Measurements from ENCODE around the gene CDC40.
A peak's percentile ranks its signal among the peaks of the same experiment; 100 is the strongest.

CDC40 gene

DNA sequence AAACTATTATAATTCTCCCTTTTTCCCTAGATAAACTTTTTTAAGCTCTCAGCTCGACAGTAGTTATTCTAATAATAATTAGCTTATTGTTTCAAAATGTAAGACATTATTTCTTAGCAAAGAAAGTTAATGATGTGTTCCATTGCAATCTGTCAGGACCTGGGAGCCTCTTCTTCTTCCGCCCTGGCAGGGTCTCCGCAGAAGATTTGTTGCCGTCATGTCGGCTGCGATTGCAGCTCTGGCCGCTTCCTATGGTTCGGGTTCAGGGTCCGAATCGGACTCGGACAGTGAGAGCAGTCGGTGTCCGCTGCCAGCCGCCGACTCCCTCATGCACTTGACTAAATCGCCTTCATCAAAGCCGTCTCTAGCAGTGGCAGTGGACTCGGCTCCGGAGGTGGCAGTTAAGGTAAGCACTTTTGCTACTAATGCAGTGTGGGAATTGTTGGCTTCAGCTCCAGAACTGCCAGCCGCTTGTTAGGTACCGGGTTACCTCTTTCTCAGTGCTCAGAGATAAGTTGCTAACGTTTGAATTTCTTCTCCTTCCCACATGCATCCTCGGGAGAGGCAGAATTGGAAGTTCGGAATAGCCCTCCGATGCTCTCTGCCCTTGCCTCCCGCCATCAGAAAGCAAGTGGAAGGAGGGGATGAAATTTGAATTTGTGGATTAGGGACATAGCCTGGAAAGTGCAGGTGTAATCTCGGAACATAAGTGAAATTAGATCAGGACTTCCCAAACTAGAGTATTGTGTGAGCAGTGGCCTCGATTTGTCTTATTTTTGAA, at the start of gene CDC40:
Gene CDC40 (plus strand): TSS at position 200 of the 781 bp plus-strand sequence. CDS start 18 bp downstream, at position 218.
- DNase-seq: peak; percentile 81

DNA sequence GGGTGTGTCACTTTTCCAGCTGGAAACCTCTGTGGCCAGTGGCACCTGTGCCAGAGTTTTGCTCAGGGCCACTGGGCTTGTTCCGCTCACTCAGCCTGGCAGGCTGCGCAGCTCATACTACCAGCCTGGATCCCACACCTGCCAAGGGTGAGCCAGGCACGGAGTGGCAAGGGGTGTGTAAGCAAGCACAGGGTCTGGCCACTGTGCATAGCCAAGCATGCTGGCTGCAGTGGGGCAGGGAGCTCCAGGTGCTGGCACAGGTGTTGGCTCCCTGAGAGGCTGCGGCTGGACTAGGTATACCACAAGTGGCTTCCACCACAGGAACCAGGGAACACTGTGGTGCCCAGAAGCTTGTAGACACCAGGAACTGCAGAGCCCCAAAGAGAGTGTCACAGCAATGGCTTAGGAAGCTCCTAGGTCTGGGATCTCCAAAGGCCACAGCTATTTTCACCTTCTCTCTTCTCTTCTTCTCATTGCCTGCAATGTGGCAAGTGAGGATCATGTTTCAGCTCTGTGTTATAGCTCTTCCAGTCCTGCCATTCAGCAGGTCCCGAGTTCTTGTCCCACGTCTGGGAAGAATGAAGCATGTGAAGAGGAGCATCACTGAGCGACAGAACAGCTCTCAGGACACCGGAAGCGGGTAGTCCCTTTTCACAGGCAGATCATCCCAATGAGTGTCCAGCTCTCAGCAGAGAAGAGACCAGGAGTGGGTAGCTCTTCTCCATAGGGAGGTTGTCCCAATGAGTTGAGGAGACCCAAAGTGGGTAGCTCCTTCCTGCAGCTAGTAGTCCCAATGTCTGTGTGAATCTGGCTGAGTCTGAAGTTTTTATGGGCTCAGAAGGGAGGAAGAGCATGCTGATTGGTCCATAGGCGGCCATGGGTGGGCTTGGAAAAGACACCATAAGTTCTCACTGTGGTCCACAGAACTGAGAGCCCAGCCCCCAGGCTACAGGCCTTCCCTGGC, 42.0 kb upstream of the CDC40 start:
- no peak for DNase-seq

DNA sequence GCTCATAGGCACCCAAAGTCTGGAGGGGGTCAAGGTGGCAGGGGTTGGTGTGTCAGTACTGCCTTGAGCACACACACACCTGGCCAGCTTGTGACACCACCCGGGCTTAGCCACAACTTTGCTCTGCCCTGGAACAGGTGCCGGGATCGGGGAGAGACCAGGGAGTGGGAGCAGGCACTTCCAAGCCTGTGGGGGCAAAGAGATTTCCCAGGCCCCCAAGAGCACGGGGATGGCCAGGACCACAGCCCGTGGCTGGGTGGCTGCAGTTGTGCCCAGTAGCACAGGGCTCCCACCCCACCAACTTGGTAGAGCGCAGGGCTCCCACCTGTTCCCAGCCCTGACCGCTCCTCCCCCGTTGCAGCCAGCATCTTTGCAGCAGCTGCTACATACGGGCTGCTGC, 41.2 kb upstream of the CDC40 start:
- DNase-seq: no peak

DNA sequence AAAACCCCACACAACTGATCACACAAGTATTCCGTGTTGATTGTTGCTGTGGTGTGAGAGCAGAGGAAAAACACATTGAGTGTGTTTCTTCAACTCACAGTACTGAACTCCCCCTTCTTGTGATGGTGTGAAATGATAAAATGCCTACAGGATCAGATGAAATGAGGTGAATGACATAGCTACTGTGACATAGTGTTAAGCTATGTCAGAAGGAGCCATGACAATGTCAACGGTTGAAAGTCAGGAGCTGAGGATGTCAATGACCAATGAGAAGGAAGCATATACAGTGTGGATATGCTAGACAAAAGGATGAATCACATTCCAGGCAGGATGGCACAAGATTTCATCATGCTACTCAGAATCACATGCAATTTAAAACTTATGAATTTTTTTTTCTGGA, 39.6 kb upstream of the CDC40 start:
- no peak for DNase-seq

DNA sequence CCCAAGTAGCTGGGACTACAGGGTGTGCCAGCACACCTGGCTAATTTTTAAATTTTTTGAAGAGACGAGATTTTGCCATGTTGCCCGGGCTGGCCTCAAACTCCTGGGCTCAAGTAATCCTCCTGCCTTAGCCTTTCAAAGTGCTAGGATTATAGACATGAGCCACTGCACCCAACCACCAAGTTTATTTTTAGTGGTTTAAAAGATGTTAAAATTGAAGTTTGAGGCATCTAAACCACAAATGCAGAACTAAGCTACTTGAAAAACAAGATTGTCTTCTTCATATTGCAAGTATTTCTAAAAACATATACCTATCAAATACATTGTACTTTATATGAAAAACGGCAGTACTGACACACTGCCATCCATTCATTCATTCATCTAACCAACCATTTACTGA, 32.4 kb upstream of the CDC40 start:
- no peak for DNase-seq

DNA sequence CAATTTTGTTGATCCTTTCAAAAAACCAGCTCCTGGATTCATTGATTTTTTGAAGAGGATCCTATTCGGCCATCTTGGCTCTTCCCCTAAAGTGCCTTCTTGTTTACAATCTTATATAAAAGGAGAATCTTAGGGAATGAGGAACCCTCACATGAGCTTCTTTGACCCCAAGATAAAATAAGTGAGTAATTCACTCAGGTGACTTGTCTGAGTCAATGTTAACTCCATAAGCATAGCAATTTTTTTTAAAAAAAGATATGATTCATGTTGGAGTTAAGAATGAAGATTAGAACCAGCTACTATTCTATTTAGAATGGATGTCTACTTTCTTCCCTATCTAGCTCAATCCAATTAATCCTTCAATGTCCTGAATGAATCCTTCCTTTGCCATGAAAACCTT, 21.7 kb upstream of the CDC40 start:
- no peak for DNase-seq

DNA sequence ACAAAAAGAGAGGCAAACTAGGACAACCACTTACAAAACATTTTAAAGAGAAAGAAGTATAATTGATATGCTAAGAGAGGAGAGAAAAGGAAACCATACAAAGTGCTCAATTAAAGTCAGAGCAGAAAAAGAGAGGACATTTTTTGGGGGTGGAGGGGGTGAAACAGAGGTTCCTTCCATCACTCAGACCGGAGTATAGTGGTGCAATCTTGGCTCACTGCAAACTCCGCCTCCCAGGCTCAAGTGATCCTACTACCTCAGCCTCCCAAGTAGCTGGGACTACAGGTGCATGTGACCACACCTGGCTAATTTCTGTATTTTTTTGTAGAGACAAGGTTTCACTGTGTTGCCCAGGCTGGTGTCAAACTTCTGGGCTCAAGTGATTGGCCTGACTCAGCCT, 10.1 kb upstream of the CDC40 start:
- no peak for DNase-seq

DNA sequence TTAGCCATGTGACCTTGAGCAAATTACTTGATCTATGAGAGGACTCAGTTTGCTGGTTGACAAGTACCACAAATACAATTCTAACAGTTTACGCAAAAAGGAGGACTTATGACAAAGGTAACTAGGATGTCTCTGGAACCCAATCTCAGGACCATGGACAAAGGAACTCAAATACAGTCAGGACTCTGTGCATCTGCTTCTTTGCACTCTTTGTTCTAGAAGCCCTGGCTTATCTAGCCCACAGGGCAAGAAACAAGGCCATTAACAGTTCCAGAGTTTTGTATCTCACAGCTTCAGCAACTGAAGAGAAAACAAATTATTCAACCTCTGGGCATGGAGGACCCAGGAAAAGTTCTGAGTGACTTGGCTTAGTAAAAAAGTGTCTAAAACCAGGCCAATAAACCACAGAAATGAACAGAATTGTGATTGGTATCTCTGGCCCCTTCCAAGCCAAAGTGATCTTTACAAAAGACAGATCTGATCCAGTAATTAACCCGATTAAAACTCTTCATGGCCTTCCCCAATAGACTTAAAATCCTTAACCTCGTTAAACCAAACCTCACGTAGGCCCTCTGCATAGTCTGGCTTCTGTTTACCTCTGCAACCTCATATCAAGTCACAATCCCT, 6.6 kb upstream of the CDC40 start:
- no peak for DNase-seq

DNA sequence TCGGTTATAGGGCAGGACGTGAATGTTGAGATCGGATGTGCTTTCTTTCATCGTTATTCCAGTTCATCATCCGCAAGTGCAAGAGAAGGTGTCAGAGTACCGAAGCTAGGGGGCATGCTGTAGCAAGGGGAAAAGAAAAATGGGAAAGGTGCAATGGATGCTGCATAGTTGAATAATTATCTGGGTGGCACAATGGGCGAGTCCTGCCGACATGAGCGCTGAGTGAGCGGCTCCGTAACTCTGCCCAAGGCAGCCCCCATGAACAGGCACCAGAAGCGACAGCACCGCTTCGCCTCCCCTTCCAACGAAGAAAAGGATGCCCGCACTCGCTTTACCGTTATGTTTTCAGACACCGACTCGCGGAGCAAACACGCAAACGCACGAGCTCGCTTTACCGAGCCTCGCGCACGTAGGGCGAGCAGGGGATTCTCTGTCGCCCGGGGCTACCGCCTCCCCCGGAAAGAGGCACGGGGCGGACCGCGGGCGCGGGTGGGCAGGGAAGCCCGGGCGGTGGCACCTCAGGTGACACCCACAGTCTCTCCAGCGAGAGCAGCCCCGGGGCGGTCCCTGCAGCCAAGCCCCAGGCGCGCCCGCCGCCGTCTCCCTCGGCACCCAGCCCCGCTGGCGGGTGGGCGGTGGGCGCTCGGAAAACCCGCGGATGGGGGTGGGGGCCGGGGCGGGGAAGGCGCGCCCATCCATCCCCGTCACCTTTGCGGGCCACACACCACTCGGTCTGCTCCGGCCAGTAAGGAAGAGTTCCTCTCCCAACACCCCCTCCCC, 1.4 kb upstream of the CDC40 start:
- peak; percentile 26 to 39 for DNase-seq

DNA sequence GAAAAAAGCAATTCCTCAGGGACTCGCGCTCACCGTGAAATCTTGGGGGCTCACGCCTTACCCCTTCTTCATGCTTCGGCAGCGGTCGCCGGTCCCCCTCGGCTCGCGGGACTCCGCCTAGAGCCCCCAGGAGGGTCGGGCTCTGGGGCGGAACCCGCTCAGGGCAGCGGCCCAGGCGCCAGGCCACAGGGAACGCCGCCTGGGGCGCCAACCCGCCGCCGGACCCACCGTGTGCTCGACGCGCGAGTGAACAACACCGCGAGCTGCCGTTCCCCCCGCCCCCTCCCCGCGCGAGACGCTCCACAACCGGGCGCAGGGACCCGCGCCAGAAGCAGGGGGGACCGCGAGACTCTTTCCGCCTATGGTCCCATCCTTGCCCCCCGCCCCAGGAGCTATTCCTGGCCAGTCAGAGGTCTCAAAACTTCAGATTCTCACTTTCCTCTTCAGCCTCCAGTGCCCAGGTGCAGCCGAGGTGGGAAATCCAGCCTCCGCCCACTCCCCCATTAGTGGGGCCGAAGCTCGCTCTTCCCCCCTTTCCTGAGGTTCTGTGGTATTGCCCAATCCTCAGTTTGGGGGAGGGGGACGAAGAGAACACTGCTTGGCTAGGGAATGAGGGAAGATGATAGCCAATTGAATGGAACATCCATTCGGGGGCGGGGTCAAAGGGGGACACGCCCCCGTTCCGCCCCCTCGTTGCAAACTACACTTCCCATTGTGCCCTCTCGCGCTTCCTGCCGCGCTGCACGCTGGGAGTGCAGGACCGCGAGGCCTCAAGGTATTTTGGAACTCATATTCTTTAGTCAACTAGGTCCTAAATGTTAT, 610 bp upstream of the CDC40 start, which contains the start of gene WASF1:
Gene WASF1 (minus strand): TSS at position 265 of the 822 bp plus-strand sequence. CDS start 52,069 bp downstream, outside the sequence.
- peak; percentile 96 to 97 for DNase-seq

DNA sequence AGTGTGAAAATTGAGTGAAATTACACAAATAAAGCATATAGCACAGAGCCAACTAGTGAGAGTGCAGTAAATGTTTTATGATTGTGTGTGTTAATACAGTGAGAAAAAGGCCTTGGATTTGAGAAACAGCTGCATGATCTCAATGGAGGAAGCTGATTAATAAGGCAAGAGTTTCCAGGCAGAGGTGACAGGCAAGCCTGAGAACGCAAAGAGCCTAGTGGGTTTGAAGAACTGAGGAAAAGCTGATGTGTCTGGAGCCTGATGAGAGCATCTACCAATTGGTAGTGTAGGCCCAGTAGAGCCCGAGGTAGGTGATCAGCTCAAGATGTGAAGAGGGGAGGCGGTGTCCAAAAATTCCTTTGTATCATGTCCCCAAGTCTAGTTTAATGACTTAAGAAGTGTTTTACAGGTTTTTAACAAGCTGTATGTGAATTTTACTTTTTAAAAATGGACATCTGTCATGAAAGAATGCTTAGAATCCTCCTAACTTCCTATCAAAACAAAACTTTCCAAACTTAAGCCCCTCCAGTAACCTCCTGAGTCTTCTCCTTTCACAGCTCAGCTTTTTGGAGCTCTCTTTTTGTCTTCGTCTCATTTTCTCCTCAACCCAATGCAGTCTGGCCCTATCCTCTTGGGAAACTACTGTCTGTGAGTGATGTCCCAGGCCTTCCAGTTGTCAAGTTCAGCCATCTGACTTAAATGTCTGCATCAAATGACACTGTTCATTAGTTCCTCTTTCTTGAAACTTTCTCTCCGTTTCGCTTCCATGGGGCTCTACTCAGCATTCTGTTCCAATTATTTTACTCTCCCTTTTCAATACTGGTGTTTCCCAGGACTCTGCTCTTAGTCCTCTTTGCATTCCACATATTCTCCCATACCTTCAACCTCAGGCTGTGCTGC, 1.2 kb downstream of the CDC40 start:
- no peak for DNase-seq

DNA sequence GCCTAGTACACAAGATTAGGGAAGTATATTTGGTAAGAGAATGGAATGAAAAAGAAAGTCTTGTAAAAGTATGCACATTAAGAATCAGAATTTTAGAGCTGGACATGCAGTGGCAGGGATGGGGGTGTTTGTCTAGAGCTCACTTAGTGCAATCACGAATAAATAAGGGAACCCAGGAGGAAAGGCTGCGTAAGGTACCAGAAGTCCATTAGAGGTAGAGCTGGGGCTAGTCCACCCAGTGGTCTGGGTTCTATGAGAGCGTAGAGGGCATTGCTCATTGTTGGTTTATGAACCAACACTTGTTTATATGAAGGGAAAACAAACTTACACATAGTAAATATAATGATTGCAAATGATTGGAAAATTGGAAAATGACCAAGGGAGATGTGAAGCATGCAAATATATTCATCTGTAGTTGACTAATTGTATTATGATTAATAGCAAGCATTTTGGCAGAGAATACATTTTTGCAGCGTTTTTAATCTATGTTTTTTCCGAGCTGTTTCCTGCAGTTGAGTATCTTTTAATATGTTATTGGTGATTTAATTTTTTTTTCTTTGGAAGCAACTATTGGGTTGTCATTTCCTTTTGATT, 3.2 kb downstream of the CDC40 start:
- DNase-seq: no peak

DNA sequence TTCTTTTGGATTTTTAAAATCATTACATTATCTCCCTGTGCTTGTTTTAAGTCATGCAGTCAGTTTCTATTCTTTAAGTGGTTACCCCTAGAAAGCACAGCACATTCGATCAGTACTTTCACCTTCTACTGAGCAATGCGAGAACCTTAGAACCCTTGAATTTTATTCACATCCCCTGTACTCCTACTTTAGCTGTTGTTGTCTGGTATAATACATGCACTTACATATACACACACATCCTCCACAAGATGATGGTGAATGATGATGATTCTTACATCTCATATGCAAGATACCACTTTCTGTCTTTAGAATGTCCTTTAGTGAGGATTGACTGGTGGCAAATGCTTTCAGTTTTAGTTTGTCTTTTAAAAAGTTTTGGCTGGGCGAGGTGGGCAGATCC, 5.7 kb downstream of the CDC40 start:
- no peak for DNase-seq

DNA sequence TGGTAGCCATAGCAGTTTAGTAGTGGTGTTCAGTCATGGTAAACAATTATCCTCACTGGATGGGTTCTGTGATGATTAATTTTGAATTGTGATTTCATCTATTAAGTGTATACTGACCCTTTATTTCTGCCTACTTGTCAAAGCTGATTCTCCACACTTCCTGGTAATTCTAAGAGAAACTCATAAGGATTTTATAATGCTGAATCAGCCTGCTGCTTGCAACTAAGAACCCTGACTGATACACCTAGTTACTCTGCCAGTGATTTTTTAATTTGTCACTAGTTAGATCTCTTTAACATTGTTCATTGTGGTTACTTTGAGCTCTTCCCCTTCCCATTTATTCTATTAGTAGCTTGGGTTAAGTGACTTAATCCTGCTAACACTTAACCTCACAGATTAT, 8.6 kb downstream of the CDC40 start:
- DNase-seq: no peak

DNA sequence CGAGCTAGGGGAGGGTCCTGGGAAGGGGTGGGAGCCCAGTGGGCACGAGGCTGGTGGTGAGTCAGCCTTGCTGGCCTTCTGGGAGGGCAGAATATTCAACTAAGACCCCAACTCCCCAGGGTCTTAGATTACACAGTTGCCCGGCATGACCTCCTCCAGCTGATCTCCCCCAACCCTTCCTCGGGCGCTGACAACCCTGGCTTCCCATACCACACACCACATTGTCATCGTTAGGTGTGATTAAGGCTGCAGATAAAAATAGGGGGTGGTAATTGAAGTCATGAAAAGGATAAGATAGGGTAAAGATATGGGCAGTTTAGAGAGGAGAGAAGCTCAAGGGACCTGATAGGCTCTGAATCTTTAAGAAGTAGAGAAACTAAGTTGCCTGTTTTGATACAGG, 10.5 kb downstream of the CDC40 start:
- DNase-seq: no peak

DNA sequence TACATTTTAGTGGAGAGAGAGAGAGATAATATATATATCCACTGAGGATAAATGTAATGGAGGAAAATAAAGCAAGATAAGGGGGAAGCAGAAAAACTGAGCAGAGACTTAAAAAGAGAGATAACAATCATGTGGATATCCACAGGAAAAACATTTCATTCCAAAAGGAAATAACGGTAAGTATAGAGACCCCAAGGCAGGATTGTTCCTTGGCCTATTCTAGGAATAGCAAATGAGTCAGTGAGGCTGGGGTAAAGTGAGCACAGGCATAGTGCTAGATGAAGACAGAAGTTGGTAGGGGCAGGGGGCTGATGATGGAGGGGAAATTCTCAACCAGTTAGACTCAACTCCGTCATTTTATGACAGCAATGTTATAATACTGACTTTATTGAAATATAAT, 11.2 kb downstream of the CDC40 start:
- no peak for DNase-seq

DNA sequence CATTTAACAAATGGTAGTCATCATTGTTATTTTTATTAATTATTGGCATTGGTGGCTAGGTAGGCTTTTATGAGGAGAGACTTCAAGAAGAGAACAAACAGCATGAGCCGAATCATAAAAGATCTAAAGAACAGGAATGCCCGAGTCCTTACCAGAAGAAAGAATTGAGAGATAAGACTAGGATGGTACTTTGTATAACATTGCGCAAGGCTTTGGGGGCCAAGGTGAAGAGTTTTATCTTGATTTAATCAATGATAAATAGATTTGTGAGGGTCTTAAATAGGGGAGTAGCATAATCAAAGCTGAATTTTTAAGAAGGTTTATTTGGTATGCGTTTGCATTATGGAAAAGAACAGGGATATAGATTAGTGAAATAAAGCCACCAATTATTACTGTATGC, 15.4 kb downstream of the CDC40 start:
- DNase-seq: no peak

DNA sequence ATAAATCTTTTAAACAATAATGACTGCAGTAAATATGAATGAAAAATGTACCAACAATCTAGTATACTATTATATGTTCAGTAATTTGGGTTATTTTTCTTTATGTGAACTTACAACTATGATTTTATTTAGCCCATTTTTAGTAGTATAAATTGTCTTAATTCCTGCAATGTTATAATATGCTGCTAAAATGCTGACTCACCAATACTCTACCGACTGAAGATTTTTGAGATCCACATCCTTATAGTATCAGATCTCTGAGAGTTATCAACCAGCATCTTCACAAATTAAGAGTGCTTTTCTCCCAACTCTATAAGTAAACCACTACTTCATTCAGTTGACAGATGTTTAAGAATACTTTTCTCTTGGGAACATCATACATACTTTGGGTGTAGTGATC, 16.6 kb downstream of the CDC40 start:
- no peak for DNase-seq

DNA sequence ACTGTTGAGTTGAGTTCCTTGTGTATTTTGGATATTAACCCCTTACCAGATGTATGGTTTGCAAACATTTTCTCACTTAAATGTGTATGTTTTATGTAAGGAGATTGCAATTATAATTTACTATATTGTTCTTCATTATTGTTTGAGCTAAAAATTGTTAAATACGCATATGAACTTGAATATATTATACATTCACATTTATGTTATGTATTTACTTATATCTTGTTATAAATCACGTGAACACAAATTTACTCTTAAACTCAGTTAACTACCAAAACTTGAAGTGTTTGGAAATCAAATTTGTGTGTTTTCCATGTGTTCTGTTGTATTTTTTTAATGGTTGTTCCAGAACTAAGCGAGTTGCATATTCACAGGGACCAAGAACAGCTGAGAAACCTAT, 18.3 kb downstream of the CDC40 start:
- DNase-seq: no peak

Measured in NCI-H446 (cell line).